K562 (cell line): ENCODE results near the gene HRH1. TPM values are rescaled to one million over a fixed set of nuclear protein-coding genes. Genes with fewer than 3 reads are reported as not detected.

Experiments used
- ATAC-seq: fragments of 200-7000 bp; cut with Tn5 transposase; 3 replicates; pipeline ENCODE4 v1.9.1; 2020; ENCODE audit warnings: moderate library complexity
- BruUV-seq: library from RNA; stranded (reverse); fragments of 400-500 nt; replicated peaks from 2 replicates; lab custom pipeline; 2021; lab: Mats Ljungman, UMichigan
- CTCF ChIA-PET: fragments of 300-600 bp; formaldehyde crosslinking; extraction: SDS; loops from one replicate; lab custom pipeline; 2021; ENCODE audit warnings: low intra/inter-chr PET ratio; lab: Yijun Ruan, JAX
- POLR2A ChIA-PET: fragments of 300-600, 350-650 bp; sonication (Branson Sonifier 250); formaldehyde crosslinking; extraction: SDS; loops from one replicate; lab custom pipeline; 2021; ENCODE audit warnings: antibody characterized with exemption, inconsistent platforms; lab: Yijun Ruan, JAX
- DNase-seq, 4 experiments: peaks; one replicate each; pipeline versions ENCODE4 v3.0.0 to v3.0.0-alpha.2; 2011 to 2018; ENCODE audit warnings: low spot score in 3 of 4, mixed read lengths in 3 of 4; ENCODE audit errors: extremely low read depth in 1 of 4
- FAIRE-seq: peaks from 2 replicates; lab custom pipeline; 2011; peaks lifted over from hg19 to GRCh38; lab: Jason Lieb, UNC
- H2AFZ ChIP-seq: 2 replicates; pipeline ENCODE4 v1.6.0; 2011; ENCODE audit warnings: low read depth, low read length, control low read depth, inconsistent platforms
- H3K27ac ChIP-seq: fragments of 200-600 bp; 3 replicates; pipeline ENCODE4 v1.8.0; 2011; ENCODE audit warnings: low read depth, mild to moderate bottlenecking, control low read depth, inconsistent platforms, low read length, moderate library complexity, mixed read lengths; ENCODE audit errors: extremely low read depth
- H3K27me3 ChIP-seq, 2 experiments: fragments of 300-600 bp in 1 of 2; 2 replicates in 1 of 2; 3 replicates in 1 of 2; pipeline versions ENCODE4 v1.6.0 to v1.8.0; 2011; ENCODE audit warnings: inconsistent platforms in 2 of 2, low read length in 2 of 2, mild to moderate bottlenecking in 1 of 2, mixed read lengths in 1 of 2, moderate library complexity in 1 of 2; ENCODE audit not compliant: control insufficient read depth in 2 of 2, insufficient read depth in 2 of 2
- H3K36me3 ChIP-seq: fragments of 300-600 bp; 3 replicates; pipeline ENCODE4 v1.8.0; 2011; ENCODE audit warnings: mild to moderate bottlenecking, low read length, inconsistent platforms; ENCODE audit not compliant: control insufficient read depth, insufficient read depth
- H3K4me1 ChIP-seq, 2 experiments: fragments of 200-600 bp in 1 of 2; replicated peaks in 1 of 2; 2 replicates in 1 of 2; 3 replicates in 1 of 2; pipeline versions ENCODE4 v1.5.1 to v1.8.0; 2011; ENCODE audit warnings: inconsistent platforms in 2 of 2, low read length in 2 of 2, mild to moderate bottlenecking in 1 of 2, mixed read lengths in 1 of 2, moderate library complexity in 1 of 2; ENCODE audit not compliant: control insufficient read depth in 2 of 2, insufficient read depth in 2 of 2
- H3K4me2 ChIP-seq: 2 replicates; pipeline ENCODE4 v1.6.1; 2011; ENCODE audit warnings: low read length, control low read depth, inconsistent platforms, mixed read lengths; ENCODE audit not compliant: insufficient read depth
- H3K4me3 ChIP-seq: fragments of 200-600 bp; sonication (generic), shearing (Covaris generic); 2 replicates; pipeline ENCODE4 v1.5.1; 2016; ENCODE audit warnings: control low read depth, inconsistent platforms
- H3K79me2 ChIP-seq: fragments of 200-600 bp; 3 replicates; pipeline ENCODE4 v1.8.0; 2011; ENCODE audit warnings: low read length, inconsistent platforms; ENCODE audit not compliant: control insufficient read depth, insufficient read depth
- H3K9ac ChIP-seq, 2 experiments: 2 replicates each; pipeline versions ENCODE4 v1.6.0 to v1.6.1; 2011; ENCODE audit warnings: low read depth in 2 of 2, low read length in 2 of 2, control low read depth in 1 of 2, inconsistent platforms in 1 of 2, mild to moderate bottlenecking in 1 of 2, mixed read lengths in 1 of 2; ENCODE audit not compliant: insufficient read depth in 1 of 2
- H3K9me1 ChIP-seq: one replicate; pipeline ENCODE4 v1.6.0; 2011; ENCODE audit warnings: inconsistent platforms, mild to moderate bottlenecking, low read length, moderate library complexity; ENCODE audit not compliant: control insufficient read depth, insufficient read depth
- H3K9me3 ChIP-seq: replicated peaks from 2 replicates; pipeline ENCODE4 v1.5.1; 2011; ENCODE audit warnings: low read depth, low read length, inconsistent platforms; ENCODE audit not compliant: control insufficient read depth, insufficient read depth
- H4K20me1 ChIP-seq: replicated peaks from 2 replicates; pipeline ENCODE4 v1.6.1; 2011; ENCODE audit warnings: low read length, inconsistent platforms, mixed read lengths; ENCODE audit not compliant: control insufficient read depth, insufficient read depth
- ATF2 ChIP-seq: sonication (generic); formaldehyde crosslinking; IDR thresholded peaks from 2 replicates; pipeline ENCODE4 v1.8.1; 2022; ENCODE audit warnings: missing genetic modification reagents
- BDP1 ChIP-seq: IDR thresholded peaks from 3 replicates; pipeline ENCODE4 v1.6.1; 2011; ENCODE audit not compliant: insufficient read length, insufficient read depth
- CREB1 ChIP-seq, 2 experiments: sonication (generic) in 1 of 2; formaldehyde crosslinking in 1 of 2; IDR thresholded peaks; 2 replicates each; pipeline versions ENCODE4 v1.6.1 to v1.8.0; 2012 to 2022; ENCODE audit warnings: inconsistent platforms in 1 of 2, mild to moderate bottlenecking in 1 of 2, missing genetic modification reagents in 1 of 2, moderate library complexity in 1 of 2
- GATA2 ChIP-seq: sonication (generic); formaldehyde crosslinking; IDR thresholded peaks from 2 replicates; pipeline ENCODE4 v1.4.0; 2020; ENCODE audit warnings: mild to moderate bottlenecking, missing genetic modification reagents
- KDM4B ChIP-seq, 2 experiments: fragments of 450-650 bp in 1 of 2; sonication (generic) in 1 of 2; IDR thresholded peaks; 2 replicates each; pipeline ENCODE4 v1.6.1; 2016 to 2017; ENCODE audit warnings: borderline replicate concordance in 2 of 2, antibody characterized with exemption in 1 of 2, low read depth in 1 of 2, mild to moderate bottlenecking in 1 of 2
- MAFK ChIP-seq: IDR thresholded peaks from 2 replicates; pipeline ENCODE4 v1.6.1; 2011; ENCODE audit warnings: low read length, improper control_type of control experiment
- RBM34 ChIP-seq: fragments of 200-400 bp; formaldehyde crosslinking; IDR thresholded peaks from 2 replicates; pipeline ENCODE4 v1.6.1; 2018; ENCODE audit warnings: low read length, borderline replicate concordance; ENCODE audit not compliant: insufficient read depth
- RERE ChIP-seq: sonication (generic); formaldehyde crosslinking; IDR thresholded peaks from 2 replicates; pipeline ENCODE4 v1.8.0; 2023; ENCODE audit warnings: missing genetic modification reagents, mild to moderate bottlenecking, borderline replicate concordance
- SOX6 ChIP-seq: fragments of 450-650 bp; IDR thresholded peaks from 2 replicates; pipeline ENCODE4 v1.6.1; 2014; ENCODE audit warnings: mild to moderate bottlenecking
- STAG1 ChIP-seq: sonication (generic); formaldehyde crosslinking; IDR thresholded peaks from 2 replicates; pipeline ENCODE4 v1.5.0; 2020; ENCODE audit warnings: missing genetic modification reagents, borderline replicate concordance
- TAF9B ChIP-seq: fragments of 450-650 bp; IDR thresholded peaks from 2 replicates; pipeline ENCODE4 v1.6.1; 2018; ENCODE audit warnings: mild to moderate bottlenecking; ENCODE audit not compliant: partially characterized antibody
- THRB ChIP-seq: fragments of 450-650 bp; formaldehyde crosslinking; conservative IDR thresholded peaks from 2 replicates; pipeline ENCODE4 v1.4.0; 2022; ENCODE audit warnings: mild to moderate bottlenecking, missing genetic modification characterization
- ZNF324 ChIP-seq: fragments of 250-450 bp; sonication (Bioruptor Pico); IDR thresholded peaks from 2 replicates; pipeline ENCODE4 v1.4.0; 2020; ENCODE audit warnings: mild to moderate bottlenecking
- ZNF583 ChIP-seq: fragments of 250-450 bp; sonication (Bioruptor Pico); IDR thresholded peaks from 2 replicates; pipeline ENCODE4 v1.4.0; 2020
- ZNF77 ChIP-seq: fragments of 250-450 bp; sonication (Bioruptor Pico); IDR thresholded peaks from 2 replicates; pipeline ENCODE4 v1.5.0; 2020
- WGBS: fragments of 100-300 bp; shearing (Covaris generic); methylation state at CpG from one replicate; pipeline ENCODE4 v1.1.6; 2016; ENCODE audit warnings: low coverage, mixed read lengths; ENCODE audit not compliant: insufficient coverage; ENCODE audit errors: missing lambda C conversion rate; 5-methylcytosine and 5-hydroxymethylcytosine counted together
- in situ Hi-C: fragments of 300-500 bp; cut with MboI; formaldehyde crosslinking; loops from 4 replicates; pipeline ENCODE4 v1.15.0; 2018; ENCODE audit warnings: inconsistent platforms, mixed read lengths
- intact Hi-C: fragments of 100-400 bp; cut with micrococcal nuclease; formaldehyde crosslinking; loops from 2 replicates; pipeline ENCODE4 v1.14.2; 2022
- polyA plus RNA-seq, 8 experiments: library from polyadenylated mRNA; depleted of rRNA in 4 of 8; stranded (reverse) in 5 of 8; unstranded in 3 of 8; fragments of >200 nt; fragmentation: Nextera tagmentation in 2 of 8; fragmentation: Illumina TruSeq in 1 of 8; extraction: Ambion mirVana in 2 of 8; extraction: Trizol in 1 of 8; gene quantifications; 2 replicates each; pipeline versions ENCODE4 v1.2.1 to v1.2.3, GENCODE V29; 2011 to 2014; ENCODE audit warnings: inconsistent platforms in 1 of 8, missing spikeins in 1 of 8
- total RNA-seq, 7 experiments: library from RNA; depleted of rRNA in 6 of 7; stranded (reverse); fragments of >200 nt in 6 of 7; fragmentation: Illumina TruSeq in 2 of 7; extraction: Trizol in 2 of 7; gene quantifications; 2 replicates each; pipeline versions ENCODE4 v1.2.1 to v1.2.3, GENCODE V29; 2011 to 2021; ENCODE audit warnings: low replicate concordance in 1 of 7

HRH1 gene
- total and polyA plus RNA-seq, 9 of the 15 experiments (the other 6 are each of a cell fraction or from before 2014, with no cell fraction given): 0.03 to 0.15 (median 0.06) TPM; not detected in 1

GRCh38 chr3:11198070-11198469, 43.8 kb downstream of the HRH1 start (continued):
- TF ChIP-seq THRB (CRISPR knock-in tag): no peak
- no peak for TF ChIP-seq ZNF583 (CRISPR knock-in tag)
- no peak for TF ChIP-seq GATA2 (CRISPR knock-in tag)
- no peak for TF ChIP-seq CREB1 (IDR thresholded peaks at IDR 0.05)
- TF ChIP-seq CREB1 (CRISPR knock-in tag; IDR thresholded peaks at IDR 0.05): no peak
- no peak for TF ChIP-seq ATF2 (CRISPR knock-in tag)
- no peak for TF ChIP-seq TAF9B
- TF ChIP-seq ZNF77 (CRISPR knock-in tag): no peak
- no peak for TF ChIP-seq BDP1
- no peak for TF ChIP-seq STAG1 (CRISPR knock-in tag)

- FAIRE-seq (no peak), DNase-seq (no peak), ATAC-seq (no peak)
- ChIA-PET POLR2A (interaction anchor here (0.6 to 1.4 kb wide), 2 partner anchors 15 to 236 kb away, joined by 3 to 4 read pairs; no protein-coding TSS in a partner anchor), CTCF (no interaction called here)
- Histone ChIP-seq H3K27me3 (peaks cover 25 to 43% of the 10 kb centered on the region in 2 experiments; a peak in 4 of 5 replicates), H3K4me3 (no peak overlapping the region), H3K27ac (no peak overlapping the region), H3K4me1 (no peaks in the 10 kb centered on the region), H3K9ac (no peak overlapping the region), H3K9me1 (no peaks in the 10 kb centered on the region), H3K4me2 (no peak overlapping the region), H2AFZ (no peak overlapping the region), H3K79me2 (no peaks in the 10 kb centered on the region), H4K20me1 (peaks cover 4% of the 10 kb centered on the region; the same call in 1 of the 2 replicates), H3K36me3 (no peaks in the 10 kb centered on the region), H3K9me3 (no peaks in the 10 kb centered on the region)
- intact Hi-C loops: no loop called here
- in situ Hi-C loops: no loop called here
- BruUV-seq: no TSS peak
- 0% methylated on average over 4 of the region's 4 CpGs for WGBS
- TF ChIP-seq ZNF324 (CRISPR knock-in tag) (no peak), RBM34 (no peak), RERE (CRISPR knock-in tag) (no peak), SOX6 (no peak), MAFK (no peak), KDM4B (IDR thresholded peaks at IDR 0.05; ENCODE audit: borderline replicate concordance in 2 of 2, low read depth in 1 of 2) (no peak)
These were observed 44.2 kb downstream of the HRH1 start for GRCh38 chr3:11198495-11198894.
